SK-N-MC (cell line): ENCODE results near the gene NOL4.

Source experiments
- DNase-seq: peaks from one replicate; pipeline ENCODE4 v3.0.0-alpha.2; 2011; ENCODE audit warnings: low read depth, low spot score
- H3K27ac ChIP-seq: fragments of 200-600 bp; sonication (generic); 2 replicates; pipeline ENCODE4 v1.5.1; 2016; ENCODE audit warnings: mixed run types
- H3K36me3 ChIP-seq: fragments of 200-600 bp; sonication (generic); 2 replicates; pipeline ENCODE4 v1.6.1; 2017; ENCODE audit warnings: antibody characterized with exemption, low read length, mixed read lengths; ENCODE audit not compliant: insufficient read depth
- H3K4me3 ChIP-seq: fragments of 200-600 bp; sonication (generic); 2 replicates; pipeline ENCODE4 v1.5.1; 2016
- H3K9ac ChIP-seq: fragments of 200-600 bp; sonication (generic); 2 replicates; pipeline ENCODE4 v1.8.0; 2017; ENCODE audit warnings: mixed run types, mixed read lengths; ENCODE audit not compliant: insufficient read length
- H3K9me3 ChIP-seq: fragments of 200-600 bp; sonication (generic); 2 replicates; pipeline ENCODE4 v1.6.1; 2017; ENCODE audit warnings: low read depth, mild to moderate bottlenecking, antibody characterized with exemption, low read length, moderate library complexity, mixed read lengths
- EZH2 ChIP-seq: fragments of 200-600 bp; sonication (generic); IDR thresholded peaks from one replicate; pipeline ENCODE4 v1.6.1; 2017; ENCODE audit warnings: antibody characterized with exemption
- FOXP2 ChIP-seq: optimal IDR thresholded peaks from 2 replicates; pipeline ENCODE3; 2011; ENCODE audit warnings: mild to moderate bottlenecking, moderate library complexity; ENCODE audit not compliant: insufficient read depth; ENCODE audit errors: extremely low read length, control extremely low read depth
- POLR2AphosphoS5 ChIP-seq: IDR thresholded peaks from 2 replicates; pipeline ENCODE4 v1.6.1; 2012; ENCODE audit warnings: mild to moderate bottlenecking, low read depth, low read length, borderline replicate concordance

NOL4 gene

DNA sequence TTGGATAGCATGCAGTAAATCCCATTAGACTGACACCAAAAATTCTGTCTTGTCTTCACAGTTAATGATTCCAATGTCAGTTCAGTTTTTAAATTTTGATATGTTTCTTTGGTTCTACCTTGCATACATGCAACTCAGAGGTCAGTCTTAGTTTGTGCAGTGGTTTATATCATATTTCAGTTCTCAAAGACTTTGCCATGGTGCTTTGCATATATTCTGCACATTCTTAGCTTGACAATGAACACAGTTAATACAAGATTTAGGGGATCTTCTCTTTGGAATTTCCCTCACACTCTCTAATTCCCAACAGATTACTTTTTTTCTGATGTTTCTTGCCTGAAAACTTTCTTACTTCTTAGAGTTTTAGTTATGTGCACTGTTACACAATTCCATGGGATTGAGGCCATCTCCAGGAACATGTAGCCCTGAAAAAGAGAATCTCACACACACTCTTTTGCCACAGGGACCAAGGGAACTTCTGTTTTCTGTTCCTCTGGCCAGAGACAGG lies 17.3 kb downstream of the NOL4 start:
- TF ChIP-seq POLR2AphosphoS5 (no peak), FOXP2 (no peak), EZH2 (no peak)
- no peak overlapping the region for H3K4me3 ChIP-seq
- H3K36me3 ChIP-seq, result no peaks in the 10 kb centered on the region
- no peak for DNase-seq
- no peak overlapping the region for H3K9ac ChIP-seq
- H3K9me3 ChIP-seq, result no peaks in the 10 kb centered on the region
- H3K27ac ChIP-seq, result no peak overlapping the region

- TF ChIP-seq POLR2AphosphoS5 (no peak), FOXP2 (no peak), EZH2 (no peak)
- no peak overlapping the region for H3K4me3 ChIP-seq
- no peak overlapping the region for H3K27ac ChIP-seq
- DNase-seq, result no peak
- no peaks in the 10 kb centered on the region for H3K36me3 ChIP-seq
- no peaks in the 10 kb centered on the region for H3K9me3 ChIP-seq
- H3K9ac ChIP-seq, result no peak overlapping the region
These were observed 20.8 kb downstream of the NOL4 start for GRCh38 chr18:34203866-34204265.

DNA sequence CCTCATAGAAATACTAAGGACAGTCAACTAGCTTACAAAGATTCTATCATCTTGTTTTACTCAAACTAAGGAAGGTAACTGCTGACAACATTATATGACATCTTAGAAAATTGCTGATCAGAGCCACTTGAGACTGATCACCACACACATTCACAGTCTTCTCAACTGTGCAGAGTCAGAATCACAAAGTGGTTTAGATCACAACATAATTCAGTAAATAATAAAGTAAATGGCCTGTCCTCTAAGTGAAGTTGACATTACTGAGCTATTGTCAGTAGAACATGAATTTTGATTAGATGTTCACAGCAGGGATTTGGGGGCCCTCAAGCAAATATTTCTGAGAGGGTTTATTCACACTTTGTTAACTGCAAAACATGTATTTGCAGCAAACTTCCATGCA lies 28.5 kb downstream of the NOL4 start:
- TF ChIP-seq FOXP2 (no peak), EZH2 (no peak), POLR2AphosphoS5 (no peak)
- Histone ChIP-seq H3K27ac (peak overlapping the region; percentile 72; the same call in 1 of the 2 replicates), H3K9me3 (peaks cover 6% of the 10 kb centered on the region; the same call in 1 of the 2 replicates), H3K36me3 (no peaks in the 10 kb centered on the region), H3K9ac (no peak overlapping the region), H3K4me3 (peak overlapping the region; percentile 34; the same call in 1 of the 2 replicates)
- no peak for DNase-seq

- no peak for DNase-seq
- no peak overlapping the region for H3K4me3 ChIP-seq
- H3K9ac ChIP-seq, result no peak overlapping the region
- no peaks in the 10 kb centered on the region for H3K36me3 ChIP-seq
- TF ChIP-seq POLR2AphosphoS5 (no peak), FOXP2 (no peak), EZH2 (no peak)
- H3K27ac ChIP-seq, result peak overlapping the region; percentile 70; the same call in 1 of the 2 replicates
- peaks cover 6% of the 10 kb centered on the region; the same call in 1 of the 2 replicates for H3K9me3 ChIP-seq
These were observed 30.5 kb downstream of the NOL4 start for GRCh38 chr18:34194239-34194638.

- H3K27ac ChIP-seq, result no peak overlapping the region
- H3K9ac ChIP-seq, result no peak overlapping the region
- DNase-seq, result no peak
- TF ChIP-seq POLR2AphosphoS5, result no peak
- TF ChIP-seq FOXP2, result no peak
- no peak for TF ChIP-seq EZH2
- no peak overlapping the region for H3K4me3 ChIP-seq
- no peaks in the 10 kb centered on the region for H3K36me3 ChIP-seq
- H3K9me3 ChIP-seq, result peaks cover 6% of the 10 kb centered on the region; the same call in 1 of the 2 replicates
These were observed 34.9 kb downstream of the NOL4 start for GRCh38 chr18:34189656-34190435.
